Left lung (tissue), 10 donors: ENCODE data around the gene VMO1. TPM values are rescaled to one million over a fixed set of nuclear protein-coding genes. Genes with fewer than 3 reads are reported as not detected.

Experiments
- ATAC-seq: fragments of 200-7000 bp; cut with Tn5 transposase; one replicate; pipeline ENCODE4 v1.9.1; 2020; ENCODE audit warnings: moderate library complexity
- DNase-seq, 4 donors: peaks; one replicate each; pipeline ENCODE4 v3.0.0-alpha.2; 2013 to 2020
- H3K27ac ChIP-seq, 2 donors: fragments of 200-600 bp; sonication (generic) in 1 of 2; one replicate each; pipeline versions ENCODE4 v1.5.0 to v1.8.0; 2020 to 2021
- H3K27me3 ChIP-seq, 2 donors: fragments of 200-600 bp; sonication (generic) in 1 of 2; one replicate each; pipeline versions ENCODE4 v1.5.0 to v1.8.0; 2020 to 2021
- H3K36me3 ChIP-seq, 2 donors: fragments of 200-600 bp; sonication (generic) in 1 of 2; one replicate each; pipeline versions ENCODE4 v1.5.0 to v1.8.0; 2020 to 2021
- H3K4me1 ChIP-seq, 2 donors: fragments of 200-600 bp; one replicate each; pipeline ENCODE4 v1.8.0; 2021
- H3K4me3 ChIP-seq, 2 donors: fragments of 200-600 bp; sonication (generic) in 1 of 2; one replicate each; pipeline versions ENCODE4 v1.5.0 to v1.8.0; 2020 to 2021; ENCODE audit warnings: mild to moderate bottlenecking in 1 of 2
- H3K9me3 ChIP-seq, 2 donors: fragments of 200-600 bp; sonication (generic) in 1 of 2; one replicate each; pipeline versions ENCODE4 v1.5.0 to v1.8.0; 2020 to 2021
- intact Hi-C, 2 donors: fragments of 100-400 bp; cut with DNase I; formaldehyde crosslinking; loops; one replicate each; pipeline versions ENCODE4 v1.11.2 to v1.14.2; 2022
- polyA plus RNA-seq, 6 donors: library from polyadenylated mRNA; unstranded; fragments of 120-200 nt; gene quantifications; one replicate each; pipeline ENCODE4 v1.2.1, GENCODE V29; 2013; ENCODE audit not compliant: insufficient read length in 6 of 6
- total RNA-seq, 2 donors: library from RNA; stranded (reverse); fragmentation: NEBNext Ultra II Directional; extraction: Animal tissue kit (Norgen Biotek cat#: 25700); gene quantifications; one replicate each; pipeline ENCODE4 v1.2.1, GENCODE V29; 2021
- TF ChIP-seq, protein P1 (sequence below), 2 donors: fragments of 200-600 bp; sonication (generic) in 1 of 2; IDR thresholded peaks; one replicate each; pipeline versions ENCODE4 v1.5.0 to v1.8.0; 2021; ENCODE audit warnings: antibody characterized with exemption in 2 of 2
- donor health status: DM: no; HTN: yes; CAD: no.
- donor health status: DM: no; HTN: no; CAD: no.

Gene VMO1
- total and polyA plus RNA-seq, 8 donors: 0.22 to 6.0 (median 0.39) TPM

DNA sequence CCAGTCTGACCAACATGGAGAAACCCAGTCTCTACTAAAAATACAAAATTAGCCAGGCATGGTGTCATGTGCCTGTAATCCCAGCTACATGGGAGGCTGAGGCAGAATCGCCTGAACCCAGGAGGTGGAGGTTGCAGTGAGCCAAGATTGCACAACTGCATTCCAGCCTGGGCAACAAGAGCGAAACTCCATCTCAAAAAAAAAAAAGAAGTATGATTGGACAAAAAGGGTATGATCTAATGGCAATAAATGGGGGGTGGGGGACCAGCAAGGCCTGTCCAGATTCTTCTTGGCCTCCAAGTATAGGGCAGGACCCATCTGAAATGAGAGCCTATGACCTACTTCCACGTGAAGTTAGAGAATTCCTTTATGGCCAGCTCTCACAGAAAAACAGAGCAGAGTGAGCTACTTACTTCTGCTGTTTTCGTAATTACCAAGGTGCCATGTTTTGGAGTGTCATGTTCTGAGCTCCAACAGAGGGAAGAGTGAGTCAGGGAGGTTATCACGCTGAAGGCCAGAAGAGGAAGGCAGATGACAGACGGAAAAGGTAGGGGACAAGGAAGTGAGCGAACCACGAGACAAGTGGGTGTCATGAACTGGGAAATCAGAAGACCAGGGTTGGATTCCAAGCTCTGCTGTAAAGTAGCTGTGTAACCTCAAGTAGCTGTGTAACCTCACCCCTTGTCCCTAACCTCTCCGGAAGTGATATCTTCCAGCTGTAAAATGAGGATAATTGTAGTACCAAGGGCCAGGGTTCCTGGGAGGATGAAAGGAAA is 50.1 kb downstream of the VMO1 start:
- Histone ChIP-seq H3K9me3 (no peaks in the 10 kb centered on the region), H3K27ac (peak overlapping the region; percentile 56 to 92), H3K27me3 (peaks cover 0 to 14% of the 10 kb centered on the region in 2 donors), H3K36me3 (peaks cover 0 to 38% of the 10 kb centered on the region in 2 donors), H3K4me1 (peaks cover 15 to 79% of the 10 kb centered on the region in 2 donors), H3K4me3 (peak overlapping the region in 1 of 2 donors; percentile 1)
- TF ChIP-seq, protein P1, sequence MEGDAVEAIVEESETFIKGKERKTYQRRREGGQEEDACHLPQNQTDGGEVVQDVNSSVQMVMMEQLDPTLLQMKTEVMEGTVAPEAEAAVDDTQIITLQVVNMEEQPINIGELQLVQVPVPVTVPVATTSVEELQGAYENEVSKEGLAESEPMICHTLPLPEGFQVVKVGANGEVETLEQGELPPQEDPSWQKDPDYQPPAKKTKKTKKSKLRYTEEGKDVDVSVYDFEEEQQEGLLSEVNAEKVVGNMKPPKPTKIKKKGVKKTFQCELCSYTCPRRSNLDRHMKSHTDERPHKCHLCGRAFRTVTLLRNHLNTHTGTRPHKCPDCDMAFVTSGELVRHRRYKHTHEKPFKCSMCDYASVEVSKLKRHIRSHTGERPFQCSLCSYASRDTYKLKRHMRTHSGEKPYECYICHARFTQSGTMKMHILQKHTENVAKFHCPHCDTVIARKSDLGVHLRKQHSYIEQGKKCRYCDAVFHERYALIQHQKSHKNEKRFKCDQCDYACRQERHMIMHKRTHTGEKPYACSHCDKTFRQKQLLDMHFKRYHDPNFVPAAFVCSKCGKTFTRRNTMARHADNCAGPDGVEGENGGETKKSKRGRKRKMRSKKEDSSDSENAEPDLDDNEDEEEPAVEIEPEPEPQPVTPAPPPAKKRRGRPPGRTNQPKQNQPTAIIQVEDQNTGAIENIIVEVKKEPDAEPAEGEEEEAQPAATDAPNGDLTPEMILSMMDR (IDR thresholded peaks at IDR 0.05): no peak
- DNase-seq (peak in 1 of 4 donors; percentile 68), ATAC-seq (peak; percentile 1)
- intact Hi-C loops: no loop called here

Other genes starting within 250 kb of the VMO1 start
- gene MYBBP1A, start 231.0 kb downstream of the VMO1 start, total RNA-seq: 10 to 100 TPM; 34.7 to 53.8 TPM
- 10 to 100 TPM; 28.6 to 51.5 (median 40.6) TPM for gene MYBBP1A, start 231.0 kb downstream of the VMO1 start, polyA plus RNA-seq
- 10 to 100 TPM in 1 of 2 donors, 1 to 10 TPM in 1; 1.8 to 17.4 TPM for gene GGT6, start 225.8 kb downstream of the VMO1 start, total RNA-seq
- gene GGT6, start 225.8 kb downstream of the VMO1 start, polyA plus RNA-seq: 1 to 10 TPM; 4.9 to 9.9 (median 6.4) TPM
- gene SMTNL2, start 201.8 kb downstream of the VMO1 start, total RNA-seq: 1 to 10 TPM; 5.5 to 5.7 TPM
- 10 to 100 TPM; 17.0 to 25.8 (median 22.8) TPM for gene SMTNL2, start 201.8 kb downstream of the VMO1 start, polyA plus RNA-seq
- gene ALOX15, start 144.7 kb downstream of the VMO1 start, total RNA-seq: 1 to 10 TPM in 1 of 2 donors, under 1 TPM in 1; 0.15 to 4.8 TPM
- gene ALOX15, start 144.7 kb downstream of the VMO1 start, polyA plus RNA-seq: 1 to 10 TPM; 2.8 to 4.6 (median 3.4) TPM
- 10 to 100 TPM; 42.2 to 48.8 TPM for gene PELP1, start 82.2 kb downstream of the VMO1 start, total RNA-seq
- gene PELP1, start 82.2 kb downstream of the VMO1 start, polyA plus RNA-seq: 10 to 100 TPM; 45.9 to 55.1 (median 46.7) TPM
- gene ARRB2, start 75.7 kb downstream of the VMO1 start, total RNA-seq: 100 to 1,000 TPM in 1 of 2 donors, 10 to 100 TPM in 1; 91.8 to 240 TPM
- gene ARRB2, start 75.7 kb downstream of the VMO1 start, polyA plus RNA-seq: 10 to 100 TPM; 41.3 to 55.8 (median 47.0) TPM
- gene MED11, start 54.9 kb downstream of the VMO1 start, total RNA-seq: 10 to 100 TPM; 22.6 to 23.6 TPM
- gene MED11, start 54.9 kb downstream of the VMO1 start, polyA plus RNA-seq: 10 to 100 TPM; 19.9 to 26.5 (median 22.9) TPM
- gene ZMYND15, start 46.5 kb downstream of the VMO1 start, total RNA-seq: 1 to 10 TPM; 4.1 to 5.2 TPM
- gene ZMYND15, start 46.5 kb downstream of the VMO1 start, polyA plus RNA-seq: under 1 TPM; 0.34 to 0.84 (median 0.51) TPM
- gene CXCL16, start 46.4 kb downstream of the VMO1 start, total RNA-seq: 100 to 1,000 TPM; 122 to 147 TPM
- gene CXCL16, start 46.4 kb downstream of the VMO1 start, polyA plus RNA-seq: 10 to 100 TPM; 14.2 to 20.8 (median 15.2) TPM
- gene TM4SF5, start 14.5 kb downstream of the VMO1 start, total RNA-seq: not detected
- not detected for gene TM4SF5, start 14.5 kb downstream of the VMO1 start, polyA plus RNA-seq
- gene GLTPD2, start 2.6 kb upstream of the VMO1 start, total RNA-seq: not detected
- gene GLTPD2, start 2.6 kb upstream of the VMO1 start, polyA plus RNA-seq: 1 to 10 TPM in 3 of 6 donors, under 1 TPM in 3; 0.59 to 1.5 (median 0.99) TPM
- gene PSMB6, start 9.8 kb upstream of the VMO1 start, total RNA-seq: 100 to 1,000 TPM; 102 to 129 TPM
- gene PSMB6, start 9.8 kb upstream of the VMO1 start, polyA plus RNA-seq: 100 to 1,000 TPM in 3 of 6 donors, 10 to 100 TPM in 3; 91.9 to 113 (median 99.6) TPM
- 10 to 100 TPM; 30.0 to 34.7 TPM for gene PLD2, start 20.8 kb upstream of the VMO1 start, total RNA-seq
- 10 to 100 TPM; 57.5 to 70.0 (median 61.8) TPM for gene PLD2, start 20.8 kb upstream of the VMO1 start, polyA plus RNA-seq
- gene MINK1, start 47.0 kb upstream of the VMO1 start, total RNA-seq: 10 to 100 TPM; 84.1 to 85.4 TPM
- gene MINK1, start 47.0 kb upstream of the VMO1 start, polyA plus RNA-seq: 10 to 100 TPM; 53.5 to 77.7 (median 64.0) TPM
- gene C17orf107, start 113.2 kb upstream of the VMO1 start, total RNA-seq: 1 to 10 TPM; 2.0 to 5.3 TPM
- gene C17orf107, start 113.2 kb upstream of the VMO1 start, polyA plus RNA-seq: 1 to 10 TPM in 2 of 6 donors, under 1 TPM in 4; 0.63 to 1.5 (median 0.82) TPM
- gene CHRNE, start 116.7 kb upstream of the VMO1 start, total RNA-seq: 1 to 10 TPM; 2.9 to 4.9 TPM
- gene CHRNE, start 116.7 kb upstream of the VMO1 start, polyA plus RNA-seq: 1 to 10 TPM in 1 of 6 donors, under 1 TPM in 5; 0.56 to 1.5 (median 0.83) TPM
- under 1 TPM; 0.31 to 0.96 TPM for gene GP1BA, start 145.9 kb upstream of the VMO1 start, total RNA-seq
- 1 to 10 TPM; 2.8 to 3.7 (median 3.5) TPM for gene GP1BA, start 145.9 kb upstream of the VMO1 start, polyA plus RNA-seq
- gene SLC25A11, start 153.7 kb upstream of the VMO1 start, total RNA-seq: 10 to 100 TPM; 58.6 to 70.5 TPM
- 10 to 100 TPM; 38.4 to 56.2 (median 46.9) TPM for gene SLC25A11, start 153.7 kb upstream of the VMO1 start, polyA plus RNA-seq
- 100 to 1,000 TPM; 102 to 108 TPM for gene RNF167, start 153.9 kb upstream of the VMO1 start, total RNA-seq
- 100 to 1,000 TPM; 101 to 126 (median 119) TPM for gene RNF167, start 153.9 kb upstream of the VMO1 start, polyA plus RNA-seq
- 100 to 1,000 TPM; 619 to 987 TPM for gene PFN1, start 162.2 kb upstream of the VMO1 start, total RNA-seq
- 100 to 1,000 TPM; 337 to 506 (median 415) TPM for gene PFN1, start 162.2 kb upstream of the VMO1 start, polyA plus RNA-seq
- 10 to 100 TPM; 15.0 to 15.9 TPM for gene ENO3, start 164.8 kb upstream of the VMO1 start, total RNA-seq
- gene ENO3, start 164.8 kb upstream of the VMO1 start, polyA plus RNA-seq: 10 to 100 TPM; 10.7 to 22.4 (median 15.6) TPM
- gene SPAG7, start 181.5 kb upstream of the VMO1 start, total RNA-seq: 10 to 100 TPM; 47.2 to 59.3 TPM
- 10 to 100 TPM; 73.4 to 78.6 (median 75.2) TPM for gene SPAG7, start 181.5 kb upstream of the VMO1 start, polyA plus RNA-seq
- 10 to 100 TPM; 51.3 to 64.9 TPM for gene CAMTA2, start 201.3 kb upstream of the VMO1 start, total RNA-seq
- 10 to 100 TPM; 28.6 to 40.8 (median 33.3) TPM for gene CAMTA2, start 201.3 kb upstream of the VMO1 start, polyA plus RNA-seq
- gene INCA1, start 211.2 kb upstream of the VMO1 start, total RNA-seq: 1 to 10 TPM; 1.0 to 2.4 TPM
- 10 to 100 TPM in 2 of 6 donors, 1 to 10 TPM in 4; 8.1 to 11.5 (median 9.1) TPM for gene INCA1, start 211.2 kb upstream of the VMO1 start, polyA plus RNA-seq
- gene KIF1C, start 211.6 kb upstream of the VMO1 start, total RNA-seq: 100 to 1,000 TPM; 205 to 239 TPM
- 10 to 100 TPM; 48.9 to 75.0 (median 65.9) TPM for gene KIF1C, start 211.6 kb upstream of the VMO1 start, polyA plus RNA-seq
- gene SLC52A1, start 249.1 kb upstream of the VMO1 start, total RNA-seq: under 1 TPM; 0.58 to 0.73 TPM
- under 1 TPM; 0.13 to 0.34 (median 0.25) TPM for gene SLC52A1, start 249.1 kb upstream of the VMO1 start, polyA plus RNA-seq